CD14-positive monocyte (primary cell): Measurements from ENCODE around the gene FAM163B. TPM values are rescaled to one million over a fixed set of nuclear protein-coding genes. Genes with fewer than 3 reads are reported as not detected.

Experiments
- DNase-seq, 3 donors: peaks; one replicate each; pipeline ENCODE4 v3.0.0-alpha.2; 2011 to 2022
- H2AFZ ChIP-seq: 2 replicates; pipeline ENCODE4 v1.6.0; 2012; ENCODE audit warnings: mild to moderate bottlenecking, low read depth, low read length, inconsistent platforms; ENCODE audit not compliant: insufficient read depth, poor library complexity, severe bottlenecking
- H3K27ac ChIP-seq, 2 donors: 1 replicate in 1 of 2; 2 replicates in 1 of 2; pipeline ENCODE4 v1.5.1; 2012 to 2013; ENCODE audit warnings: low read length in 2 of 2, control low read depth in 1 of 2, inconsistent platforms in 1 of 2, low read depth in 1 of 2, mild to moderate bottlenecking in 1 of 2
- H3K27me3 ChIP-seq, 2 donors: one replicate each; pipeline versions ENCODE4 v1.6.0 to v1.6.1; 2011 to 2013; ENCODE audit warnings: low read length in 2 of 2; ENCODE audit not compliant: control insufficient read depth in 2 of 2, insufficient read depth in 2 of 2
- H3K36me3 ChIP-seq, 2 donors: replicated peaks in 1 of 2; 1 replicate in 1 of 2; 2 replicates in 1 of 2; pipeline versions ENCODE4 v1.5.1 to v1.6.1; 2012 to 2013; ENCODE audit warnings: low read length in 2 of 2, control low read depth in 1 of 2, inconsistent platforms in 1 of 2, mild to moderate bottlenecking in 1 of 2; ENCODE audit not compliant: insufficient read depth in 2 of 2, control insufficient read depth in 1 of 2
- H3K4me1 ChIP-seq, 2 donors: 1 replicate in 1 of 2; 2 replicates in 1 of 2; pipeline versions ENCODE4 v1.5.1 to v1.6.1; 2012 to 2013; ENCODE audit warnings: low read length in 2 of 2, control low read depth in 1 of 2, inconsistent platforms in 1 of 2, mild to moderate bottlenecking in 1 of 2, moderate library complexity in 1 of 2; ENCODE audit not compliant: insufficient read depth in 2 of 2, control insufficient read depth in 1 of 2
- H3K4me2 ChIP-seq: replicated peaks from 2 replicates; pipeline ENCODE3; 2012; ENCODE audit warnings: low read length, moderate library complexity, mild to moderate bottlenecking; ENCODE audit not compliant: poor library complexity, severe bottlenecking; ENCODE audit errors: extremely low read depth
- H3K4me3 ChIP-seq, 3 experiments: fragments of 200-600 bp in 1 of 3; sonication (generic) in 1 of 3; replicated peaks in 1 of 3; 1 replicate in 2 of 3; 2 replicates in 1 of 3; pipeline ENCODE4 v1.5.1; 2011 to 2013; ENCODE audit warnings: low read length in 3 of 3, mild to moderate bottlenecking in 3 of 3, control low read depth in 2 of 3, low read depth in 2 of 3, inconsistent platforms in 1 of 3, moderate library complexity in 1 of 3
- H3K79me2 ChIP-seq: 2 replicates; pipeline ENCODE4 v1.6.0; 2012; ENCODE audit warnings: mild to moderate bottlenecking, control low read depth, inconsistent platforms, low read length, moderate library complexity; ENCODE audit not compliant: insufficient read depth
- H3K9ac ChIP-seq: 2 replicates; pipeline ENCODE4 v1.6.0; 2017; ENCODE audit warnings: low read length, mild to moderate bottlenecking; ENCODE audit not compliant: insufficient read depth, poor library complexity, severe bottlenecking
- H3K9me3 ChIP-seq, 2 donors: replicated peaks in 1 of 2; 1 replicate in 1 of 2; 2 replicates in 1 of 2; pipeline versions ENCODE4 v1.5.1 to v1.6.1; 2012 to 2013; ENCODE audit warnings: low read length in 2 of 2, control low read depth in 1 of 2; ENCODE audit not compliant: control insufficient read depth in 1 of 2, insufficient read depth in 1 of 2
- H4K20me1 ChIP-seq: 2 replicates; pipeline ENCODE4 v1.6.0; 2012; ENCODE audit warnings: mild to moderate bottlenecking, low read length, control low read depth, moderate library complexity; ENCODE audit not compliant: insufficient read depth
- H3K27ac Mint-ChIP-seq, 7 donors: one replicate each; pipeline ENCODE4 v1.8.0; 2020; ENCODE audit warnings: mild to moderate bottlenecking in 7 of 7, mixed read lengths in 7 of 7, moderate library complexity in 6 of 7, inconsistent platforms in 2 of 7
- H3K27me3 Mint-ChIP-seq, 3 donors: one replicate each; pipeline ENCODE4 v1.8.0; 2021 to 2022; ENCODE audit warnings: low read depth in 3 of 3, mild to moderate bottlenecking in 3 of 3, mixed read lengths in 3 of 3, moderate library complexity in 3 of 3, inconsistent platforms in 1 of 3
- H3K36me3 Mint-ChIP-seq, 2 donors: one replicate each; pipeline ENCODE4 v1.8.0; 2020; ENCODE audit warnings: mixed read lengths in 2 of 2, inconsistent platforms in 1 of 2, mild to moderate bottlenecking in 1 of 2
- H3K4me1 Mint-ChIP-seq: one replicate; pipeline ENCODE4 v1.8.0; 2020; ENCODE audit warnings: mild to moderate bottlenecking, mixed read lengths
- H3K4me3 Mint-ChIP-seq, 2 donors: one replicate each; pipeline ENCODE4 v1.8.0; 2020; ENCODE audit warnings: mild to moderate bottlenecking in 2 of 2, mixed read lengths in 2 of 2, moderate library complexity in 1 of 2
- H3K9me3 Mint-ChIP-seq, 7 donors: one replicate each; pipeline ENCODE4 v1.8.0; 2020 to 2022; ENCODE audit warnings: mixed read lengths in 7 of 7, mild to moderate bottlenecking in 6 of 7, moderate library complexity in 6 of 7, inconsistent platforms in 2 of 7
- WGBS: methylation state at CpG from one replicate; pipeline ENCODE4 v1.1.5; 2013; ENCODE audit warnings: missing lambda C conversion rate; ENCODE audit not compliant: insufficient coverage; 5-methylcytosine and 5-hydroxymethylcytosine counted together
- intact Hi-C, 2 donors: fragments of 100-400 bp; cut with micrococcal nuclease; formaldehyde crosslinking; loops; one replicate each; pipeline versions ENCODE4 v1.15.0 to v1.15.1; 2023
- polyA plus RNA-seq, 3 donors: library from polyadenylated mRNA; depleted of rRNA in 1 of 3; unstranded in 2 of 3; stranded (reverse) in 1 of 3; fragments of 300-500 nt in 2 of 3; fragments of >200 nt in 1 of 3; fragmentation: Illumina TruSeq in 2 of 3; gene quantifications; 1 replicate in 2 of 3; 2 replicates in 1 of 3; pipeline ENCODE4 v1.2.3, GENCODE V29; 2012 to 2021
- TF ChIP-seq, protein P1 (sequence below): fragments of 200-600 bp; IDR thresholded peaks from one replicate; pipeline ENCODE4 v1.8.0; 2022; ENCODE audit warnings: antibody characterized with exemption, mild to moderate bottlenecking

The FAM163B gene
- polyA plus RNA-seq, 3 donors: not detected

DNA sequence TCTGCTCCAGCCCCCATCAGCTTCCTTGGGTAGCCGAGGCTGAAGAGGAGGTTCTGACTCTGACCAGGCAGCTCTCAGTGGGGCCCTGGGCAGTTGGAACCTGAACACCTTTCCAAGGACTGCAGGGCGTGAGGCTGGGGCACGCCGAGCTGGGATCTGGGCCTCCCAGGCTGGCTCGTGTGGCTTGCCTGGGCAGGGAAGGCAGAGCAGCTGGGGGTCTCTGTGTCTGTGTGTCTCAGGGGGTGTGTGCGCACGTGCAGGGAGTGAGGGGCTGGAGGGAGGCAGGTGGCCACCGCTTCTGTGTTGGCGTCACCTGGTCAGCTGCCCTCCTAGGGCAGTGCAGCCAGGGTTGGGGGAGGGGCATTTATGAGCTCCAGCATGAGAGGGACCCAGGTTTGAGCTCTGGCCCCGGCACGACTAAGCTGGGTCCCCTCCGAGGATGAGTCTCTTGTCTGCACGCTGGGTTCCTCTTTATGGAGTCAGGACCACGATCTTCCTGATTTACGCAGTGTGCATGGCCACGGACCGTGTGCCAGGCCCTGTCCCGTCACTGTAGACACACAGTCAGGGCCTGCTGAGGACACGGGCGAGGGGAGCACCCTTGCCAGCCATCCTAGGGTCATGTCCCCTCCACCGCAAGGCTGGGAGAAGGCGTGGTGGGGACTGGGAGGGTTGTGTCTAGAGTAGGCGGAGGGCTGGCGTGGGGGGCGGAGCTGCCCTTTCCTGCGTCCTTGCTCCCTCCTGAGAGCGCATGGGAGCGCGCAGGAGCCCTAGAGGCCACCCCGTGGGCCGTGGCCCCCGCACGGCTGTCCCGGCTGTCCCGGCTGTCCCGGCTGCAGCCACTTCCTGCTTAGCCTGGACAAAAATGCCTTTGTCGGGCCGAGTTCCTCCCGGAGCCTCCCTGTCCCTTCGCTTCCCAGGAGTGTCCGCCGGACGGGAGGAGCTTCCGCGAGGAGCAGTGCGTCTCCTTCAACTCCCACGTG is 70.0 kb downstream of the FAM163B start:
- Histone ChIP-seq H4K20me1 (no peaks in the 10 kb centered on the region), H3K4me1 (peaks cover 16 to 22% of the 10 kb centered on the region in 2 donors), H3K4me2 (peak overlapping the region; percentile 51), H3K9me3 (no peaks in the 10 kb centered on the region), H3K36me3 (no peaks in the 10 kb centered on the region), H3K27ac (no peak overlapping the region), H3K4me3 (peak overlapping the region in 1 of 3 experiments; percentile 53), H2AFZ (peak overlapping the region; percentile 53), H3K9ac (no peak overlapping the region), H3K79me2 (no peaks in the 10 kb centered on the region), H3K27me3 (peaks cover 0 to 33% of the 10 kb centered on the region in 2 donors)
- WGBS: 35% methylated on average over 45 of the region's 47 CpGs
- Mint-ChIP-seq H3K27me3 (peaks cover 38 to 61% (median 38%) of the 10 kb centered on the region in 3 donors), H3K36me3 (no peaks in the 10 kb centered on the region), H3K9me3 (peaks cover 0 to 2% (median 0%) of the 10 kb centered on the region in 7 donors), H3K4me3 (peak overlapping the region in 1 of 2 donors; percentile 90), H3K4me1 (peaks cover 18% of the 10 kb centered on the region), H3K27ac (peak overlapping the region in 1 of 7 donors; percentile 41)
- intact Hi-C loops: no loop called here
- DNase-seq: peak in 2 of 3 donors; percentile 4 to 10
- TF ChIP-seq, protein P1, sequence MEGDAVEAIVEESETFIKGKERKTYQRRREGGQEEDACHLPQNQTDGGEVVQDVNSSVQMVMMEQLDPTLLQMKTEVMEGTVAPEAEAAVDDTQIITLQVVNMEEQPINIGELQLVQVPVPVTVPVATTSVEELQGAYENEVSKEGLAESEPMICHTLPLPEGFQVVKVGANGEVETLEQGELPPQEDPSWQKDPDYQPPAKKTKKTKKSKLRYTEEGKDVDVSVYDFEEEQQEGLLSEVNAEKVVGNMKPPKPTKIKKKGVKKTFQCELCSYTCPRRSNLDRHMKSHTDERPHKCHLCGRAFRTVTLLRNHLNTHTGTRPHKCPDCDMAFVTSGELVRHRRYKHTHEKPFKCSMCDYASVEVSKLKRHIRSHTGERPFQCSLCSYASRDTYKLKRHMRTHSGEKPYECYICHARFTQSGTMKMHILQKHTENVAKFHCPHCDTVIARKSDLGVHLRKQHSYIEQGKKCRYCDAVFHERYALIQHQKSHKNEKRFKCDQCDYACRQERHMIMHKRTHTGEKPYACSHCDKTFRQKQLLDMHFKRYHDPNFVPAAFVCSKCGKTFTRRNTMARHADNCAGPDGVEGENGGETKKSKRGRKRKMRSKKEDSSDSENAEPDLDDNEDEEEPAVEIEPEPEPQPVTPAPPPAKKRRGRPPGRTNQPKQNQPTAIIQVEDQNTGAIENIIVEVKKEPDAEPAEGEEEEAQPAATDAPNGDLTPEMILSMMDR: no peak

GRCh38 chr9:133538176-133538575 is 71.0 kb downstream of the FAM163B start:
- H4K20me1 ChIP-seq: no peaks in the 10 kb centered on the region
- intact Hi-C loops: no loop called here
- no peaks in the 10 kb centered on the region for H3K9me3 ChIP-seq
- Mint-ChIP-seq H3K27ac (no peak overlapping the region), H3K27me3 (peaks cover 45 to 71% (median 47%) of the 10 kb centered on the region in 3 donors), H3K36me3 (no peaks in the 10 kb centered on the region), H3K4me3 (no peak overlapping the region), H3K4me1 (peaks cover 19% of the 10 kb centered on the region), H3K9me3 (peaks cover 0 to 2% (median 0%) of the 10 kb centered on the region in 7 donors)
- WGBS: 92% methylated on average over 13 of the region's 14 CpGs
- no peak overlapping the region for H3K4me2 ChIP-seq
- TF ChIP-seq, protein P1: no peak
- no peaks in the 10 kb centered on the region for H3K36me3 ChIP-seq
- H3K9ac ChIP-seq: no peak overlapping the region
- H2AFZ ChIP-seq: no peak overlapping the region
- peaks cover 16 to 22% of the 10 kb centered on the region in 2 donors for H3K4me1 ChIP-seq
- no peak for DNase-seq
- no peaks in the 10 kb centered on the region for H3K79me2 ChIP-seq
- peaks cover 0 to 42% of the 10 kb centered on the region in 2 donors for H3K27me3 ChIP-seq
- H3K4me3 ChIP-seq: no peak overlapping the region
- H3K27ac ChIP-seq: no peak overlapping the region
